HL-60 (cell line): Measurements from ENCODE around the gene NKD1.

Experiments used
- DNase-seq, 2 experiments: peaks; one replicate each; pipeline ENCODE4 v3.0.0-alpha.2; 2010 to 2020; ENCODE audit warnings: low read depth in 1 of 2, low spot score in 1 of 2
- H3K27ac ChIP-seq: fragments of 250-450 bp; sonication (Bioruptor Pico); replicated peaks from 2 replicates; pipeline ENCODE4 v1.5.1; 2020; ENCODE audit warnings: mild to moderate bottlenecking, moderate library complexity
- H3K27me3 ChIP-seq: fragments of 250-450 bp; sonication (Bioruptor Pico); 2 replicates; pipeline ENCODE4 v1.5.1; 2021; ENCODE audit warnings: mild to moderate bottlenecking, moderate library complexity; ENCODE audit not compliant: insufficient read depth, poor library complexity, severe bottlenecking
- H3K4me3 ChIP-seq: replicated peaks from 2 replicates; pipeline ENCODE4 v1.5.1; 2011; ENCODE audit warnings: mild to moderate bottlenecking, control low read depth, low read length; ENCODE audit not compliant: insufficient read depth
- GABPA ChIP-seq: IDR thresholded peaks from 2 replicates; pipeline ENCODE4 v1.6.1; 2012; ENCODE audit warnings: low read depth
- POLR2AphosphoS5 ChIP-seq: IDR thresholded peaks from 2 replicates; pipeline ENCODE4 v1.6.1; 2012; ENCODE audit warnings: low read depth
- REST ChIP-seq: IDR thresholded peaks from 2 replicates; pipeline ENCODE4 v1.6.1; 2012; ENCODE audit warnings: low read depth; ENCODE audit not compliant: insufficient replicate concordance
- SPI1 ChIP-seq: IDR thresholded peaks from 2 replicates; pipeline ENCODE4 v1.6.1; 2012; ENCODE audit warnings: low read depth, mild to moderate bottlenecking, borderline replicate concordance
- TF ChIP-seq, protein P1 (sequence below): IDR thresholded peaks from one replicate; pipeline ENCODE4 v1.5.1; 2011; ENCODE audit warnings: low read length, control low read depth, inconsistent platforms; ENCODE audit not compliant: insufficient read depth

NKD1 gene

DNA sequence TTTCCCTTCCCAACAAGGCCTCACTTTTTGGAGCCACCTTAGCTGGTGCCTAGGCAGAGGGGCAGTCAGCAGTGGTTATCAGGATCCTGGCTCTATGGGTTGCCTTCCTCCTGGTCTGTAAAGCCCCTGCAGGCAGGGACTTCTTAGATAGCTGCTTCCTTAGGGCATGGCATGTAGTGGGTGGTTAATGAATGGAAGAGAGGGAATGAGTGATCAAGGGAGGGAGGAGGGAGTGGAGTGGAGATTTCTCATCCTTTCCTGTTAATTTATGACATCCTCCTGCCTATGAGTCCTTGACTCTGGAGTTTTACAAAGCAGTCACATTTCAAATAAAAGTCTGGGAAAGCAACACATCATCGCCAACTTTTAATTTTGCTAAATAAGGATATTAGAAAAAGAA lies 92.2 kb downstream of the NKD1 start:
- peaks cover 2% of the 10 kb centered on the region for H3K27me3 ChIP-seq
- no peak for TF ChIP-seq GABPA
- TF ChIP-seq REST, result no peak
- no peak for TF ChIP-seq POLR2AphosphoS5
- TF ChIP-seq, protein P1, sequence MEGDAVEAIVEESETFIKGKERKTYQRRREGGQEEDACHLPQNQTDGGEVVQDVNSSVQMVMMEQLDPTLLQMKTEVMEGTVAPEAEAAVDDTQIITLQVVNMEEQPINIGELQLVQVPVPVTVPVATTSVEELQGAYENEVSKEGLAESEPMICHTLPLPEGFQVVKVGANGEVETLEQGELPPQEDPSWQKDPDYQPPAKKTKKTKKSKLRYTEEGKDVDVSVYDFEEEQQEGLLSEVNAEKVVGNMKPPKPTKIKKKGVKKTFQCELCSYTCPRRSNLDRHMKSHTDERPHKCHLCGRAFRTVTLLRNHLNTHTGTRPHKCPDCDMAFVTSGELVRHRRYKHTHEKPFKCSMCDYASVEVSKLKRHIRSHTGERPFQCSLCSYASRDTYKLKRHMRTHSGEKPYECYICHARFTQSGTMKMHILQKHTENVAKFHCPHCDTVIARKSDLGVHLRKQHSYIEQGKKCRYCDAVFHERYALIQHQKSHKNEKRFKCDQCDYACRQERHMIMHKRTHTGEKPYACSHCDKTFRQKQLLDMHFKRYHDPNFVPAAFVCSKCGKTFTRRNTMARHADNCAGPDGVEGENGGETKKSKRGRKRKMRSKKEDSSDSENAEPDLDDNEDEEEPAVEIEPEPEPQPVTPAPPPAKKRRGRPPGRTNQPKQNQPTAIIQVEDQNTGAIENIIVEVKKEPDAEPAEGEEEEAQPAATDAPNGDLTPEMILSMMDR, result no peak
- TF ChIP-seq SPI1, result no peak

DNA sequence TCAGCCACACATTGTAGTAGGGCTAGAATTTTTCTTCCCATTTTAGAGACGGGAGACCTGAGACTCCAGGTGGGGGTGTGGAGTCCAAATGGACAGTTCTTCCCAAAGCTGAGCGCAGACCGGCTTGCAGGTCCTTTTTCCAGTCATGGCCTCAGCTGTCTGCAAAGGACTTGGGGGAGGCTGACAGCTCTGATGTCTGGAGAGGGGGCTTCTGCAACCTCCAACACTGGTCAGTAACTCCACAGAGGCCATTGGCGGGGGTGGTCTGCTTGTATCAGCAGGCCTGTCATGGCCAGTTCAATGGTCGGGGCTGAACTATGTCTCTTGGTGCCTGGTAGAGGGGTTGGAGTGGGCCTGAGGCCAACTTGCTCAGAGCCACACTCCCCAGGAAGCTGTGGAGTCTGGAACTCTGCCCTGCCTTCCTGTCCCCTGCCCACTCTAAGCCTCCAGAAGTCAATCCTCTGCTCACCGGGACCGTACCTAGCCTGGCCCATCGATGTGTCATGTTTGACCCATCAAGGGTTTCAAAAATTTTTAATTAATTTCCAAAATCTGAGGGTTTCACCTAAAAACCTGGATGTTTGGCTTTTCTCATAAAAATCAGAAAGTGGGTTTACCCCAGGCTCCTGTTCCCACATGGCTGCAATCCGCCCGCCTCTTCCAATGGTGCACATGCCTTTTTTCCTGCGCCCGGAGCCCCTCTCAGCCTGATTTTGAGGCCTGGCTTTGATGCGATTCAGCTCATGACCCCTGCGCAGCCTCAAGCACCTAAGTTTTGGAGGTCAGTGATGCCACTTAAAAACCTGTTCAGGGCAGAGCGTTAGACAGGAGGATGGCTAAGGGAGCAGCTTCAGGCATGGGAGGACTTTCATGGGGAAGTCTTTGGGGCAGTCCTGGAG lies 93.0 kb downstream of the NKD1 start:
- H3K27ac ChIP-seq, result no peak overlapping the region
- peaks cover 2% of the 10 kb centered on the region for H3K27me3 ChIP-seq
- TF ChIP-seq SPI1, result no peak
- TF ChIP-seq GABPA, result no peak
- TF ChIP-seq, protein P1, result no peak
- DNase-seq, result no peak
- no peak overlapping the region for H3K4me3 ChIP-seq

More for the DNA sequence above, 92.2 kb downstream of the NKD1 start:
- Histone ChIP-seq H3K27ac (no peak overlapping the region), H3K4me3 (no peak overlapping the region)
- no peak for DNase-seq

DNA sequence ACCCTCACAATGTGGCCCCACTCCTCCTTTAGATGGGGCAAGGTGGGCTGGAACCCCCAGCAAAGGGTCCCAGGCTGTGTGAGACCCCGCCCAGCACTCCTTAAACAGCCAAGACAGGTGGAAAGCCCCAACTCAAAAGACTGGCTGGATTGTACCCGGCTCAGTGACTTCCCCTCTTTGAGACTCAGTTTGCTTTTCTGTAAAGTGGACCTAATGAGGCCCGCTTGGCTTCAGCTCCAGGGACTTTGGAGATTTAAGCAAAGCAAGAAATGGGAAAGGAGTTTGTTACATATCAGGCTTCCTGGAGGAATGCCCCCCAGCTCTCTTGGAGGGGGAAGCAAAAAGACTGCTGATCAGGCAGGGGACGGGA lies 93.6 kb downstream of the NKD1 start:
- peaks cover 2% of the 10 kb centered on the region for H3K27me3 ChIP-seq
- TF ChIP-seq SPI1 (no peak), POLR2AphosphoS5 (no peak), GABPA (no peak), REST (no peak)
- DNase-seq, result no peak
- H3K27ac ChIP-seq, result no peak overlapping the region
- H3K4me3 ChIP-seq, result no peak overlapping the region

DNA sequence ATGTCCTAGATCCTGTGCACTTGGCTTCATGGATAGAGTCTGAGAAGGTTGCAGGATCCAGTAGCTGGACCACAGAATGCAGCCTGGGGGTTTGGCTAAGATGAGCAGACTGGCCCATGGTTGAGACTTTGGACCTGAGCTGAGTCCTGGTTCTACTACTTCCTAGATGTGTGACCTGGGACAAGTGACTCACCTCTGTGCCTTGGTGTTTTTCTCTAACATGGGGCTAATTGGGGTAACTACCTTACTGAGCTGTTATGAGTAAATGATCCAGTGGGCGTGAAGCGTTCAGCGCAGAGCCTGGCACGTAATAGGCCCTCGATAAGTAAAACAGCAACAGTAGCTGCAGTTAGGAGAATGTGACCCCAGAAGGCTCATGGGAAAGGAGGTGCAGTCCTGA lies 94.2 kb downstream of the NKD1 start:
- Histone ChIP-seq H3K27me3 (peaks cover 2% of the 10 kb centered on the region), H3K27ac (no peak overlapping the region), H3K4me3 (no peak overlapping the region)
- DNase-seq, result no peak
- TF ChIP-seq REST (no peak), SPI1 (no peak), GABPA (no peak), POLR2AphosphoS5 (no peak)
- TF ChIP-seq, protein P1, result no peak
